Mesendoderm (in vitro differentiated cells): ENCODE measurements around the gene RAP2A.

Source experiments
- DNase-seq: peaks from one replicate; pipeline ENCODE4 v3.0.0; 2013
- H2AK5ac ChIP-seq: 2 replicates; pipeline ENCODE4 v1.6.1; 2013; ENCODE audit warnings: low read length, inconsistent platforms
- H2BK120ac ChIP-seq: 2 replicates; pipeline ENCODE4 v1.6.1; 2013; ENCODE audit warnings: low read depth, mild to moderate bottlenecking, low read length, moderate library complexity, mixed read lengths
- H2BK15ac ChIP-seq: replicated peaks from 2 replicates; pipeline ENCODE4 v1.6.1; 2013; ENCODE audit warnings: low read depth, mild to moderate bottlenecking, moderate library complexity
- H2BK5ac ChIP-seq: 2 replicates; pipeline ENCODE4 v1.6.1; 2013; ENCODE audit warnings: low read length, inconsistent platforms
- H3K18ac ChIP-seq: 2 replicates; pipeline ENCODE4 v1.6.1; 2013; ENCODE audit warnings: mild to moderate bottlenecking, low read length, mixed read lengths
- H3K23ac ChIP-seq: one replicate; pipeline ENCODE4 v1.6.1; 2013; ENCODE audit warnings: low read length
- H3K27ac ChIP-seq: 2 replicates; pipeline ENCODE4 v1.5.1; 2013; ENCODE audit warnings: low read depth, mild to moderate bottlenecking, inconsistent platforms, low read length, moderate library complexity
- H3K27me3 ChIP-seq: 2 replicates; pipeline ENCODE4 v1.6.1; 2013; ENCODE audit warnings: low read length, control low read depth, mild to moderate bottlenecking, inconsistent platforms; ENCODE audit not compliant: insufficient read depth, poor library complexity
- H3K36me3 ChIP-seq: 2 replicates; pipeline ENCODE4 v1.6.1; 2013; ENCODE audit warnings: low read length, inconsistent platforms; ENCODE audit not compliant: control insufficient read depth, insufficient read depth
- H3K4ac ChIP-seq: one replicate; pipeline ENCODE4 v1.6.1; 2013; ENCODE audit warnings: low read depth, mild to moderate bottlenecking, low read length, moderate library complexity
- H3K4me1 ChIP-seq: 2 replicates; pipeline ENCODE4 v1.6.1; 2013; ENCODE audit warnings: low read depth, low read length, inconsistent platforms; ENCODE audit not compliant: control insufficient read depth
- H3K4me2 ChIP-seq: 2 replicates; pipeline ENCODE4 v1.6.1; 2013; ENCODE audit warnings: low read length
- H3K4me3 ChIP-seq: 2 replicates; pipeline ENCODE4 v1.5.1; 2013; ENCODE audit warnings: mild to moderate bottlenecking, low read length
- H3K56ac ChIP-seq: one replicate; pipeline ENCODE4 v1.6.1; 2013; ENCODE audit warnings: low read length
- H3K79me1 ChIP-seq: 2 replicates; pipeline ENCODE4 v1.6.1; 2013; ENCODE audit warnings: low read length, inconsistent platforms
- H3K79me2 ChIP-seq: 2 replicates; pipeline ENCODE4 v1.6.1; 2013; ENCODE audit warnings: mild to moderate bottlenecking, low read length; ENCODE audit not compliant: control insufficient read depth, insufficient read depth
- H3K9ac ChIP-seq: 2 replicates; pipeline ENCODE4 v1.6.1; 2013; ENCODE audit warnings: low read length, inconsistent platforms
- H4K5ac ChIP-seq: one replicate; pipeline ENCODE4 v1.6.1; 2013; ENCODE audit warnings: low read length
- H4K8ac ChIP-seq: one replicate; pipeline ENCODE4 v1.6.1; 2013; ENCODE audit warnings: low read depth, mild to moderate bottlenecking, control low read depth, low read length, moderate library complexity
- WGBS: extraction: QIAGEN DNeasy Blood & Tissue Kit; methylation state at CpG from one replicate; pipeline ENCODE4 v1.1.7; 2013; ENCODE audit warnings: low lambda C conversion rate, missing lambda C conversion rate; ENCODE audit not compliant: insufficient coverage; ENCODE audit errors: extremely low coverage; 5-methylcytosine and 5-hydroxymethylcytosine counted together

The RAP2A gene

DNA sequence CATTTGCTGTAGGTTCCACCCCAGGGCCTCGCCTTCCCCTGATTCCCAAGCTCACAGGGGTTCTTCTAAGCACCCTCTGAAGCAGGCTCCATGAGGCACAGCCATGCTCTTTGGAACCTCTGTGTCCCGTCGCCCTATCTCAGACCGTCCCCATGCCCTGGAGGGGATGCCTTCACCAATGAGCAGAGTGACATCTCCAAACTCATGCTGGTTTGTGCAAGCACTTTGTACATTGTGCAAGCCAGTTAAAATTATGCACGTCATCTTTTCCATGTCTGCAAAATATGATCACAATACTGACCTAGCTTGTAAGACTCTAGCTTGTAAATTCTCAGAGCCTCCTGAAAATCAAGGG, 46.5 kb upstream of the RAP2A start:
- no peak for DNase-seq

DNA sequence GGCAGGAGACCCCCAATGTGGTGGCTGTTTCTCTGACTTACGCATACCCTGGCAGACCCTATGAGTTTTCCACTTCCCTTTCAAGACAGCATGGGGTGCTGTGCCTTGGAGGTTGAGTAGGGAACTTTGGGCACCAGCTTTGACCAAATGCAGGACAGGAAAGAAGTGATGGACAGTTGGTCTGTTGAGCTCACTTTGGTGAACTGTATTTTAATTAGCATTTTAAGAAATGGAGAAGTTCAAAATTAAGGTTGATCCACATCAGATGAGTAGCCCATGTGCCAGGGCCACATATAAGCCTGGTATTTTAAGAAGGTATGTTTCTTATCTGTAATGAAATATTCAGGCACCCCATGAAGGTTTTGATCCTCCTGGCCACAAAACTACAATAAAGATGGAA, 46.1 kb upstream of the RAP2A start:
- Histone ChIP-seq H3K79me1 (no peaks in the 10 kb centered on the region), H3K4me2 (no peak overlapping the region), H4K5ac (no peak overlapping the region), H3K79me2 (no peaks in the 10 kb centered on the region), H4K8ac (no peak overlapping the region), H3K27ac (no peak overlapping the region), H3K56ac (no peak overlapping the region), H2BK5ac (no peak overlapping the region), H2BK15ac (no peak overlapping the region), H3K4me3 (no peak overlapping the region), H3K18ac (no peak overlapping the region), H2BK120ac (no peak overlapping the region), H3K36me3 (no peaks in the 10 kb centered on the region), H3K23ac (no peak overlapping the region), H3K9ac (no peak overlapping the region), H3K27me3 (no peaks in the 10 kb centered on the region), H3K4me1 (no peaks in the 10 kb centered on the region), H3K4ac (no peak overlapping the region), H2AK5ac (no peak overlapping the region)
- DNase-seq = no peak
- no CpG with 5 or more reads among the region's 1 CpG for WGBS

More for the DNA sequence above, 46.5 kb upstream of the RAP2A start:
- Histone ChIP-seq H3K4me1 (no peaks in the 10 kb centered on the region), H3K4me3 (no peak overlapping the region), H3K23ac (no peak overlapping the region), H2BK15ac (no peak overlapping the region), H2BK120ac (no peak overlapping the region), H3K79me2 (no peaks in the 10 kb centered on the region), H3K9ac (no peak overlapping the region), H4K5ac (no peak overlapping the region), H3K4ac (no peak overlapping the region), H3K27ac (no peak overlapping the region), H2AK5ac (no peak overlapping the region), H3K36me3 (no peaks in the 10 kb centered on the region), H4K8ac (no peak overlapping the region), H3K4me2 (no peak overlapping the region), H3K27me3 (no peaks in the 10 kb centered on the region), H3K18ac (no peak overlapping the region), H3K56ac (no peak overlapping the region), H2BK5ac (no peak overlapping the region), H3K79me1 (no peaks in the 10 kb centered on the region)
- no CpG with 5 or more reads among the region's 5 CpGs for WGBS

DNA sequence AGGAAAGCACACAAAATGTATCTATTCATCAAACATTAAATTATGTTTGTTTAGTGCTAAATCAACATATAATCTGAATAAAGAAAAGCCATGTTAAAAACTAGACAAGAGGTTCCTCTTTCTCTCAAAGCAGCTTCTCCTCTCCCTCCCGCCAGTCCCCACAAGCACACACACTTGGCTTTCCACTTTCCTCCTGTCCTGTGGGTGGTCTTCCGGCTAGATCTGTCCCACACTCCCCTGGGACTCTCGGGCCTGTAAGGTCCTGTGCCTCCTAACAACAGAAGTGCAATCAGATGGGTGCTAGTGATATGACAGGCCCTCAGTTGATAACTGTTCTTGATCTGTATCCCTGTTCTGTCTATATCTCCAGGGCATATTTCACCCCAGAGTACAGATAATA, 45.6 kb upstream of the RAP2A start:
- H3K56ac ChIP-seq = no peak overlapping the region
- H3K79me2 ChIP-seq = no peaks in the 10 kb centered on the region
- no peak for DNase-seq
- no peak overlapping the region for H3K27ac ChIP-seq
- H3K27me3 ChIP-seq = no peaks in the 10 kb centered on the region
- no peak overlapping the region for H3K23ac ChIP-seq
- no peak overlapping the region for H2BK5ac ChIP-seq
- H3K18ac ChIP-seq = no peak overlapping the region
- no peak overlapping the region for H3K9ac ChIP-seq
- no peak overlapping the region for H3K4me2 ChIP-seq
- no peak overlapping the region for H4K5ac ChIP-seq
- H3K36me3 ChIP-seq = no peaks in the 10 kb centered on the region
- H3K4me3 ChIP-seq = no peak overlapping the region
- no CpG with 5 or more reads among the region's 3 CpGs for WGBS
- no peaks in the 10 kb centered on the region for H3K79me1 ChIP-seq
- no peak overlapping the region for H2BK120ac ChIP-seq
- H4K8ac ChIP-seq = no peak overlapping the region
- no peak overlapping the region for H3K4ac ChIP-seq
- H2BK15ac ChIP-seq = no peak overlapping the region
- no peaks in the 10 kb centered on the region for H3K4me1 ChIP-seq
- H2AK5ac ChIP-seq = no peak overlapping the region

DNA sequence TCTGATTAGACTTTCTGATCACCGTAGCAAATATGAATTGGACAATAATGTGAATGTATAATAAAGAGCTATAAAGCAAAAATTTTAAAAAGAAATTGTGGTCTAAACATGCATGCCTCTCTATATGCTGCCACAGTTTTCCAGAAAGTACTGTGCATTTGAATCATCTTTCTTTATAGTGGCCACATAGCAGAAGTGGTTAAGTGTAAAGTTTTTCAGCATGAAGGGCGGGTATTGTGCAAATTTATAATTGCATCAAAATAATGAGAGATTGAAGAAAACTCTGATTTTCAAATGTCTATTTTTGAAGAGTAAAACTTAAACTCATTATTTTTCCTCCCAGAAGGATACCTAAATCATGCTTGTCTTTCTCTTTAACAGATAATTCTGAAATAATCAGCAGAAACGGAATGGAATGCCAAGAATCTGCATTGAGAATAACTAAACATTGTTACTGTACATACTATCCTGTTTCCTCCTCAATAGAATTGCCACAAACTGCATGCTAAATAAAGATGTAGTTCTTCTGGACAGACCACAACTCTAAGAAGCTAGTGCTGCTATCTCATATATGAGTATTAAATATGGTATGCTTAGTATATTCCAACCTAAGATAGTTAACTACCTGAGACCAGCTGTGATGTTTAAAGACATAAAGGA, 42.9 kb upstream of the RAP2A start:
- no peak for DNase-seq
- H2AK5ac ChIP-seq = no peak overlapping the region
- H2BK120ac ChIP-seq = no peak overlapping the region
- no peak overlapping the region for H3K56ac ChIP-seq
- H3K4me2 ChIP-seq = no peak overlapping the region
- H3K27ac ChIP-seq = no peak overlapping the region
- H4K5ac ChIP-seq = no peak overlapping the region
- H3K4me3 ChIP-seq = no peak overlapping the region
- no peak overlapping the region for H3K23ac ChIP-seq
- H2BK5ac ChIP-seq = no peak overlapping the region
- no peak overlapping the region for H2BK15ac ChIP-seq
- H4K8ac ChIP-seq = no peak overlapping the region
- no peaks in the 10 kb centered on the region for H3K36me3 ChIP-seq
- no peaks in the 10 kb centered on the region for H3K4me1 ChIP-seq
- no peaks in the 10 kb centered on the region for H3K27me3 ChIP-seq
- H3K4ac ChIP-seq = no peak overlapping the region
- no peaks in the 10 kb centered on the region for H3K79me2 ChIP-seq
- H3K79me1 ChIP-seq = no peaks in the 10 kb centered on the region
- H3K18ac ChIP-seq = no peak overlapping the region
- no peak overlapping the region for H3K9ac ChIP-seq
- WGBS = no CpG with 5 or more reads among the region's 3 CpGs

DNA sequence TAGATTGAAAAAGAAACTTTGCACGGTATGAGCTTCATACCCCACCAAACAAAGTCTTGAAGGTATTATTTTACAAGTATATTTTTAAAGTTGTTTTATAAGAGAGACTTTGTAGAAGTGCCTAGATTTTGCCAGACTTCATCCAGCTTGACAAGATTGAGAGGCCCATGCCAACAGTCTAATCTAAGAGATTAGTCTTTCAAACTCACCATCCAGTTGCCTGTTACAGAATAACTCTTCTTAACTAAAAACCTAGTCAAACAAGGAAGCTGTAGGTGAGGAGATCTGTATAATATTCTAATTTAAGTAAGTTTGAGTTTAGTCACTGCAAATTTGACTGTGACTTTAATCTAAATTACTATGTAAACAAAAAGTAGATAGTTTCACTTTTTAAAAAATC, 41.9 kb upstream of the RAP2A start:
- Histone ChIP-seq H3K4me1 (no peaks in the 10 kb centered on the region), H2BK5ac (no peak overlapping the region), H3K36me3 (no peaks in the 10 kb centered on the region), H3K56ac (no peak overlapping the region), H2BK15ac (no peak overlapping the region), H2BK120ac (no peak overlapping the region), H2AK5ac (no peak overlapping the region), H4K5ac (no peak overlapping the region), H3K27me3 (no peaks in the 10 kb centered on the region), H3K18ac (no peak overlapping the region), H4K8ac (no peak overlapping the region), H3K4me3 (no peak overlapping the region), H3K23ac (no peak overlapping the region), H3K79me2 (no peaks in the 10 kb centered on the region), H3K4me2 (no peak overlapping the region), H3K9ac (no peak overlapping the region), H3K27ac (no peak overlapping the region), H3K4ac (no peak overlapping the region), H3K79me1 (no peaks in the 10 kb centered on the region)
- no peak for DNase-seq
- no CpG with 5 or more reads among the region's 1 CpG for WGBS

DNA sequence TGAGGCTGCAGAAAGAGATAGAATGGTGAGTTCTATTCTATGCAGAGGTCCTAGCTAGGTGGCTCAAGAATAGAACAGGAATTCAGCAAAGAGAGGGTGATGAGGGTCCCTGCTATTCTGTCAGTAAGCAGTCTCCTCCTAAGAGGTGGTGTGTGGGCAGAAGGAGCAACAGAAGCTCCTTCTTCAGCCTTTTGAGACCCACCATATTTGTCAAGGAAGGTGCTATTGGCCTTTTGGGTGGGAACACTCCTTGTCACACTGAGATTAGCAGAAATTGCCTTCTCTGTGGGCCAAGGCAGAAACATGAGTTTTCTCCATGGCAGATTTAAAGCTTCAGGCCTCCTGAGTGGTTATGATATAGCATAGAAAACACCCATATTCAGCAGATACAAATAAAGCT, 39.4 kb upstream of the RAP2A start:
- H3K79me1 ChIP-seq = no peaks in the 10 kb centered on the region
- H4K8ac ChIP-seq = no peak overlapping the region
- no peaks in the 10 kb centered on the region for H3K4me1 ChIP-seq
- no peak overlapping the region for H2BK120ac ChIP-seq
- H3K4me3 ChIP-seq = no peak overlapping the region
- H4K5ac ChIP-seq = no peak overlapping the region
- H3K18ac ChIP-seq = no peak overlapping the region
- H2BK15ac ChIP-seq = no peak overlapping the region
- H3K27me3 ChIP-seq = no peaks in the 10 kb centered on the region
- no peak overlapping the region for H3K27ac ChIP-seq
- H3K4ac ChIP-seq = no peak overlapping the region
- no peak overlapping the region for H3K4me2 ChIP-seq
- H3K9ac ChIP-seq = no peak overlapping the region
- DNase-seq = no peak
- H3K23ac ChIP-seq = no peak overlapping the region
- no peak overlapping the region for H2AK5ac ChIP-seq
- no peaks in the 10 kb centered on the region for H3K79me2 ChIP-seq
- no peak overlapping the region for H3K56ac ChIP-seq
- H3K36me3 ChIP-seq = no peaks in the 10 kb centered on the region
- no peak overlapping the region for H2BK5ac ChIP-seq
